Karpas-422 (cell line): ENCODE results near the gene KNDC1. TPM values are rescaled to one million over a fixed set of nuclear protein-coding genes. Genes with fewer than 3 reads are reported as not detected.

Experiments used
- DNase-seq: peaks from one replicate; pipeline ENCODE4 v3.0.0-alpha.2; 2015
- H2AFZ ChIP-seq: fragments of 200-600 bp; sonication (generic); 2 replicates; pipeline ENCODE4 v1.6.1; 2014; ENCODE audit warnings: antibody characterized with exemption, low read length, mixed read lengths
- H3K27ac ChIP-seq: fragments of 200-600 bp; sonication (generic); 2 replicates; pipeline ENCODE4 v1.5.1; 2014; ENCODE audit warnings: mild to moderate bottlenecking, low read length, moderate library complexity
- H3K27me3 ChIP-seq: fragments of 200-600 bp; sonication (generic); 2 replicates; pipeline ENCODE4 v1.6.1; 2014; ENCODE audit warnings: low read length, mixed read lengths
- H3K36me3 ChIP-seq: fragments of 200-600 bp; sonication (generic); 2 replicates; pipeline ENCODE4 v1.6.1; 2014; ENCODE audit warnings: low read length, mixed read lengths; ENCODE audit not compliant: insufficient read depth
- H3K4me1 ChIP-seq: fragments of 200-600 bp; sonication (generic); 2 replicates; pipeline ENCODE4 v1.6.1; 2014; ENCODE audit warnings: mild to moderate bottlenecking, low read length, mixed read lengths
- H3K4me2 ChIP-seq: fragments of 200-600 bp; sonication (generic); 2 replicates; pipeline ENCODE4 v1.6.1; 2014; ENCODE audit warnings: low read length, low read depth, mild to moderate bottlenecking; ENCODE audit not compliant: poor library complexity, severe bottlenecking
- H3K4me3 ChIP-seq: fragments of 200-600 bp; sonication (generic); 2 replicates; pipeline ENCODE4 v1.5.1; 2014; ENCODE audit warnings: mild to moderate bottlenecking, antibody characterized with exemption, low read length, mixed read lengths
- H3K79me2 ChIP-seq: fragments of 200-600 bp; sonication (generic); 2 replicates; pipeline ENCODE4 v1.6.1; 2014; ENCODE audit warnings: mild to moderate bottlenecking, low read length, mixed read lengths
- H3K9ac ChIP-seq: fragments of 200-600 bp; sonication (generic); 2 replicates; pipeline ENCODE4 v1.6.0; 2014; ENCODE audit warnings: low read length
- H3K9me2 ChIP-seq: fragments of 200-600 bp; sonication (generic), shearing (Covaris generic); replicated peaks from 2 replicates; pipeline ENCODE4 v1.6.0; 2014; ENCODE audit warnings: mild to moderate bottlenecking, low read length, moderate library complexity; ENCODE audit not compliant: insufficient read depth
- H3K9me3 ChIP-seq: fragments of 300-700, 200-600 bp; sonication (generic); 2 replicates; pipeline ENCODE4 v1.6.1; 2014; ENCODE audit warnings: low read length, mixed read lengths
- H4K20me1 ChIP-seq: fragments of 200-600 bp; sonication (generic); 2 replicates; pipeline ENCODE4 v1.6.1; 2014; ENCODE audit warnings: mild to moderate bottlenecking, antibody characterized with exemption, low read length, low read depth; ENCODE audit not compliant: insufficient read depth
- total RNA-seq: library from RNA; depleted of rRNA; stranded (reverse); fragments of >200 nt; shearing (Covaris generic); gene quantifications from 2 replicates; pipeline ENCODE4 v1.2.3, GENCODE V29; 2014; ENCODE audit warnings: low replicate concordance

The KNDC1 gene
- total RNA-seq, 1 experiment from 2014 or later, result not detected

- H3K9me2 ChIP-seq, result no peaks in the 10 kb centered on the region
- no peak overlapping the region for H3K4me3 ChIP-seq
- no peaks in the 10 kb centered on the region for H3K79me2 ChIP-seq
- DNase-seq, result no peak
- no peaks in the 10 kb centered on the region for H3K27me3 ChIP-seq
- no peak overlapping the region for H3K4me2 ChIP-seq
- no peaks in the 10 kb centered on the region for H3K36me3 ChIP-seq
- H3K27ac ChIP-seq, result no peak overlapping the region
- no peaks in the 10 kb centered on the region for H3K4me1 ChIP-seq
- H2AFZ ChIP-seq, result no peak overlapping the region
- H3K9ac ChIP-seq, result no peak overlapping the region
- H3K9me3 ChIP-seq, result peaks cover 5% of the 10 kb centered on the region
- H4K20me1 ChIP-seq, result no peaks in the 10 kb centered on the region
Observed at GRCh38 chr10:133114726-133115452, 45.1 kb upstream of the KNDC1 start.

- Histone ChIP-seq H3K9me3 (peaks cover 5% of the 10 kb centered on the region), H3K79me2 (no peaks in the 10 kb centered on the region), H3K4me3 (no peak overlapping the region), H3K4me1 (no peaks in the 10 kb centered on the region), H3K9ac (no peak overlapping the region), H4K20me1 (no peaks in the 10 kb centered on the region), H3K27ac (no peak overlapping the region), H2AFZ (no peak overlapping the region), H3K9me2 (no peaks in the 10 kb centered on the region), H3K27me3 (no peaks in the 10 kb centered on the region), H3K36me3 (no peaks in the 10 kb centered on the region), H3K4me2 (no peak overlapping the region)
- DNase-seq, result no peak
Observed at GRCh38 chr10:133115453-133115842, 44.6 kb upstream of the KNDC1 start.

GRCh38 chr10:133115976-133116375 is 44.0 kb upstream of the KNDC1 start:
- Histone ChIP-seq H3K27ac (no peak overlapping the region), H3K9me3 (peaks cover 5% of the 10 kb centered on the region), H3K4me1 (no peaks in the 10 kb centered on the region), H3K79me2 (no peaks in the 10 kb centered on the region), H4K20me1 (no peaks in the 10 kb centered on the region), H3K9me2 (no peaks in the 10 kb centered on the region), H3K9ac (no peak overlapping the region), H3K4me2 (no peak overlapping the region), H3K36me3 (no peaks in the 10 kb centered on the region), H3K4me3 (no peak overlapping the region), H2AFZ (no peak overlapping the region), H3K27me3 (no peaks in the 10 kb centered on the region)
- no peak for DNase-seq

GRCh38 chr10:133116455-133116854 is 43.6 kb upstream of the KNDC1 start:
- Histone ChIP-seq H3K27me3 (no peaks in the 10 kb centered on the region), H3K9ac (no peak overlapping the region), H4K20me1 (no peaks in the 10 kb centered on the region), H3K9me3 (peaks cover 5% of the 10 kb centered on the region), H3K4me3 (no peak overlapping the region), H3K36me3 (no peaks in the 10 kb centered on the region), H3K4me2 (no peak overlapping the region), H2AFZ (no peak overlapping the region), H3K27ac (no peak overlapping the region), H3K9me2 (no peaks in the 10 kb centered on the region), H3K79me2 (no peaks in the 10 kb centered on the region), H3K4me1 (no peaks in the 10 kb centered on the region)
- no peak for DNase-seq

GRCh38 chr10:133117036-133117687 is 42.9 kb upstream of the KNDC1 start:
- Histone ChIP-seq H3K79me2 (no peaks in the 10 kb centered on the region), H3K9ac (no peak overlapping the region), H3K36me3 (no peaks in the 10 kb centered on the region), H2AFZ (no peak overlapping the region), H3K4me3 (no peak overlapping the region), H3K4me1 (no peaks in the 10 kb centered on the region), H3K9me2 (no peaks in the 10 kb centered on the region), H3K9me3 (peaks cover 5% of the 10 kb centered on the region), H3K4me2 (no peak overlapping the region), H3K27ac (no peak overlapping the region), H3K27me3 (no peaks in the 10 kb centered on the region), H4K20me1 (no peaks in the 10 kb centered on the region)
- DNase-seq, result no peak

GRCh38 chr10:133117688-133118071 is 42.3 kb upstream of the KNDC1 start:
- H3K4me3 ChIP-seq, result no peak overlapping the region
- H3K27ac ChIP-seq, result no peak overlapping the region
- H3K36me3 ChIP-seq, result no peaks in the 10 kb centered on the region
- H3K9me2 ChIP-seq, result no peaks in the 10 kb centered on the region
- no peak overlapping the region for H3K4me2 ChIP-seq
- H3K27me3 ChIP-seq, result no peaks in the 10 kb centered on the region
- no peaks in the 10 kb centered on the region for H4K20me1 ChIP-seq
- peaks cover 5% of the 10 kb centered on the region for H3K9me3 ChIP-seq
- no peak for DNase-seq
- H2AFZ ChIP-seq, result no peak overlapping the region
- no peaks in the 10 kb centered on the region for H3K79me2 ChIP-seq
- H3K4me1 ChIP-seq, result no peaks in the 10 kb centered on the region
- H3K9ac ChIP-seq, result no peak overlapping the region

- H3K79me2 ChIP-seq, result no peaks in the 10 kb centered on the region
- H3K4me2 ChIP-seq, result no peak overlapping the region
- no peaks in the 10 kb centered on the region for H3K4me1 ChIP-seq
- no peak overlapping the region for H2AFZ ChIP-seq
- no peaks in the 10 kb centered on the region for H3K27me3 ChIP-seq
- peaks cover 5% of the 10 kb centered on the region for H3K9me3 ChIP-seq
- no peak overlapping the region for H3K27ac ChIP-seq
- H4K20me1 ChIP-seq, result no peaks in the 10 kb centered on the region
- DNase-seq, result no peak
- H3K4me3 ChIP-seq, result no peak overlapping the region
- H3K9me2 ChIP-seq, result no peaks in the 10 kb centered on the region
- H3K36me3 ChIP-seq, result no peaks in the 10 kb centered on the region
- no peak overlapping the region for H3K9ac ChIP-seq
Observed at GRCh38 chr10:133121479-133121878, 38.5 kb upstream of the KNDC1 start.

GRCh38 chr10:133122171-133122935 is 37.7 kb upstream of the KNDC1 start:
- no peak overlapping the region for H3K4me2 ChIP-seq
- no peak overlapping the region for H2AFZ ChIP-seq
- H3K9ac ChIP-seq, result no peak overlapping the region
- H3K36me3 ChIP-seq, result no peaks in the 10 kb centered on the region
- no peaks in the 10 kb centered on the region for H3K4me1 ChIP-seq
- H3K27me3 ChIP-seq, result no peaks in the 10 kb centered on the region
- no peaks in the 10 kb centered on the region for H4K20me1 ChIP-seq
- H3K9me3 ChIP-seq, result peaks cover 5% of the 10 kb centered on the region
- DNase-seq, result no peak
- no peak overlapping the region for H3K4me3 ChIP-seq
- H3K79me2 ChIP-seq, result no peaks in the 10 kb centered on the region
- H3K9me2 ChIP-seq, result no peaks in the 10 kb centered on the region
- H3K27ac ChIP-seq, result no peak overlapping the region
